DND-41 (cell line): ENCODE results near the gene GPR151.
"Not testable (repeated sequence)": the region's sequence is repeated elsewhere in the genome, so short reads cannot be mapped to it uniquely, and the experiment has no call there.

ENCODE experiments used
- ATAC-seq: fragments of 200-7000 bp; cut with Tn5 transposase; 3 replicates; pipeline ENCODE4 v1.9.1; 2021; ENCODE audit warnings: low read depth; ENCODE audit not compliant: insufficient read depth
- DNase-seq: peaks from one replicate; pipeline ENCODE4 v3.0.0-alpha.2; 2020
- H2AFZ ChIP-seq: 2 replicates; pipeline ENCODE4 v1.6.0; 2012; ENCODE audit warnings: low read depth, low read length
- H3K27ac ChIP-seq: 2 replicates; pipeline ENCODE4 v1.5.1; 2012; ENCODE audit warnings: low read length, inconsistent platforms
- H3K27me3 ChIP-seq: fragments of 200-600 bp; sonication (generic); 2 replicates; pipeline ENCODE4 v1.6.0; 2012; ENCODE audit warnings: low read length, mild to moderate bottlenecking, inconsistent platforms; ENCODE audit not compliant: insufficient read depth, poor library complexity
- H3K36me3 ChIP-seq: 2 replicates; pipeline ENCODE4 v1.5.1; 2012; ENCODE audit warnings: low read length, inconsistent platforms; ENCODE audit not compliant: insufficient read depth
- H3K4me1 ChIP-seq: 2 replicates; pipeline ENCODE4 v1.5.1; 2012; ENCODE audit warnings: mild to moderate bottlenecking, low read length; ENCODE audit not compliant: insufficient read depth
- H3K4me2 ChIP-seq: 2 replicates; pipeline ENCODE4 v1.6.0; 2012; ENCODE audit warnings: mild to moderate bottlenecking, moderate library complexity, low read length, inconsistent platforms; ENCODE audit not compliant: insufficient read depth
- H3K4me3 ChIP-seq, 2 experiments: fragments of 200-600 bp in 1 of 2; shearing (Covaris generic) in 1 of 2; 2 replicates each; pipeline ENCODE4 v1.5.1; 2012 to 2016; ENCODE audit warnings: inconsistent platforms in 2 of 2, low read length in 2 of 2, mild to moderate bottlenecking in 2 of 2, low read depth in 1 of 2, moderate library complexity in 1 of 2
- H3K79me2 ChIP-seq: 2 replicates; pipeline ENCODE4 v1.6.0; 2012; ENCODE audit warnings: low read length, inconsistent platforms; ENCODE audit not compliant: insufficient read depth
- H3K9ac ChIP-seq: 2 replicates; pipeline ENCODE4 v1.6.0; 2012; ENCODE audit warnings: low read depth, mild to moderate bottlenecking, inconsistent platforms, low read length, moderate library complexity
- H3K9me3 ChIP-seq: 2 replicates; pipeline ENCODE4 v1.5.1; 2012; ENCODE audit warnings: low read length, moderate library complexity, mild to moderate bottlenecking, inconsistent platforms; ENCODE audit not compliant: insufficient read depth, severe bottlenecking
- H4K20me1 ChIP-seq: 2 replicates; pipeline ENCODE4 v1.6.0; 2012; ENCODE audit warnings: low read length; ENCODE audit not compliant: insufficient read depth
- EZH2 ChIP-seq: IDR thresholded peaks from 3 replicates; pipeline ENCODE4 v1.6.1; 2012; ENCODE audit warnings: borderline replicate concordance, low read depth, mild to moderate bottlenecking, moderate library complexity, low read length, inconsistent platforms; ENCODE audit not compliant: severe bottlenecking
- TF ChIP-seq, protein P1 (sequence below): IDR thresholded peaks from 2 replicates; pipeline ENCODE4 v1.5.1; 2012; ENCODE audit warnings: borderline replicate concordance, low read length, moderate library complexity, mild to moderate bottlenecking; ENCODE audit not compliant: poor library complexity, severe bottlenecking; ENCODE audit errors: extremely low read depth

GPR151 gene

DNA sequence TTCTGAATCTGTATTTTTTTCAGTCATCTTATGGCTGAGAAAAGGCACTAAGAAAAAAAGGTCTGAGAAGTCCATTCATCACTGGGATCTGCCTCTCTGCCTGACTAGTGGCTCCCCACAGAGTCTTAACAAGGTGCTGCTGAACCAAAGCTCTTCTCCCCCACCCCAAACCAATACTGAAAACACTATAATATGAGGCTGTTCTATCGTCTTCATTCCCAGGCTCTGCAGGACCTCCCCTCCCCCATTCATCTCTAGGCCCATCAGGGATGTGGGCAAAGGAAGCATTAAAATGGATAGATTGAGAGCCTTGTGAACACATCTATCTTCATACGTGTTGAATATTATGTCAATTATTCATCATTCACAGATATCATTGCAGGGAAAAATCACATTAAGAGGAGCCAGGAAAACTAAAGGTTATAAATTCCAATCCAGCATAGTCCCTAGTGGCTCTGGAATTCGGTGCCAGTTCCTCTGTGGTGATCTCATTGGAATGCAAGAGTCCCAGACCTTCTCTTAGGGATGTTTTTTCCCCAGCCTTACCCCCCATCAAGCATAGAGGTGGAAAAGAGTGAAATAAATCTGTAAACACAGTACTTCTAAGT is 44.3 kb upstream of the GPR151 start:
- H3K4me3 ChIP-seq: no peak overlapping the region
- H3K9me3 ChIP-seq: no peaks in the 10 kb centered on the region
- H3K36me3 ChIP-seq: no peaks in the 10 kb centered on the region
- peaks cover 5% of the 10 kb centered on the region for H3K27me3 ChIP-seq
- H3K79me2 ChIP-seq: no peaks in the 10 kb centered on the region
- H3K4me2 ChIP-seq: no peak overlapping the region
- DNase-seq (no peak), ATAC-seq (no peak)
- no peaks in the 10 kb centered on the region for H4K20me1 ChIP-seq
- no peak overlapping the region for H3K27ac ChIP-seq
- no peaks in the 10 kb centered on the region for H3K4me1 ChIP-seq
- H2AFZ ChIP-seq: no peak overlapping the region
- H3K9ac ChIP-seq: no peak overlapping the region
- TF ChIP-seq EZH2: no peak
- TF ChIP-seq, protein P1, sequence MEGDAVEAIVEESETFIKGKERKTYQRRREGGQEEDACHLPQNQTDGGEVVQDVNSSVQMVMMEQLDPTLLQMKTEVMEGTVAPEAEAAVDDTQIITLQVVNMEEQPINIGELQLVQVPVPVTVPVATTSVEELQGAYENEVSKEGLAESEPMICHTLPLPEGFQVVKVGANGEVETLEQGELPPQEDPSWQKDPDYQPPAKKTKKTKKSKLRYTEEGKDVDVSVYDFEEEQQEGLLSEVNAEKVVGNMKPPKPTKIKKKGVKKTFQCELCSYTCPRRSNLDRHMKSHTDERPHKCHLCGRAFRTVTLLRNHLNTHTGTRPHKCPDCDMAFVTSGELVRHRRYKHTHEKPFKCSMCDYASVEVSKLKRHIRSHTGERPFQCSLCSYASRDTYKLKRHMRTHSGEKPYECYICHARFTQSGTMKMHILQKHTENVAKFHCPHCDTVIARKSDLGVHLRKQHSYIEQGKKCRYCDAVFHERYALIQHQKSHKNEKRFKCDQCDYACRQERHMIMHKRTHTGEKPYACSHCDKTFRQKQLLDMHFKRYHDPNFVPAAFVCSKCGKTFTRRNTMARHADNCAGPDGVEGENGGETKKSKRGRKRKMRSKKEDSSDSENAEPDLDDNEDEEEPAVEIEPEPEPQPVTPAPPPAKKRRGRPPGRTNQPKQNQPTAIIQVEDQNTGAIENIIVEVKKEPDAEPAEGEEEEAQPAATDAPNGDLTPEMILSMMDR: no peak

DNA sequence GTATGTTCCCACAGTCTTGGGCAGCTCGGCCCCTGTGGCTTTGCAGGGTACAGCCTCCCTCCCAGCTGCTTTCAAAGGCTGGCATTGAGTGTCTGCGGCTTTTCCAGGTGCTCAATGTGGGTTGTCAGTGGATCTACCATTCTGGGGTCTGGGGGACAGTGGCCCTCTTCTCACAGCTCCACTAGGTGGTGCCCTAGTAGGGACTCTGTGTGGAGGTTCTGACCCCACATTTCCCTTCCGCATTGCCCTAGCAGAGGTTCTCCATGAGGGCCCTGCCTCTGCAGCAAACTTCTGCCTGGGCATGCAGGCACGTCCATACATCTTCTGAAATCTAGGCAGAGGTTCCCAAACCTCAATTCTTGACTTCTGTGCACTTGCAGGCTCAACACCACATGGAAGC is 40.9 kb upstream of the GPR151 start:
- H3K27me3 ChIP-seq, H4K20me1 ChIP-seq, H2AFZ ChIP-seq, DNase-seq, H3K4me3 ChIP-seq, H3K36me3 ChIP-seq, H3K79me2 ChIP-seq, H3K9ac ChIP-seq, H3K9me3 ChIP-seq, H3K4me1 ChIP-seq, ATAC-seq, H3K27ac ChIP-seq, H3K4me2 ChIP-seq: not testable (repeated sequence)
- TF ChIP-seq, protein P1: peak; percentile 22

DNA sequence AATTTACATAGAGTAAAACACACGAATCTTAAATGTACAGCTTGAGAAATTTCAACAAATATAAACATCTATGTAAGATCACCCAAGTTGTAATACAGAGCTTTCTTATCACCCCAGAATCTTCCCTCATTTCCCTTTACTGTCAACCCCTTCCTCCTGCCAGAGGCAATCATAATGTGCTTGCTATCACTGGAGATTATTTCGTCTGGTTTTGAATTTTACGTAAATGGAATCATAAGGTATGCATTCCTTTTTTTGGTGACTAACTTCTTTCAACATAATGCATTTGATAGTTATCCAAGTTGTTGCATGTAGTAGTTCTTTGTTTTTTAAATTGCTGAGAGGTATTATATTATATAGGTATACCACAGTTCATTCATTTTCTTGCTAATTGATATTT is 37.5 kb upstream of the GPR151 start:
- Histone ChIP-seq H3K27ac (no peak overlapping the region), H3K4me1 (no peaks in the 10 kb centered on the region), H3K36me3 (no peaks in the 10 kb centered on the region), H3K4me2 (no peak overlapping the region), H4K20me1 (no peaks in the 10 kb centered on the region), H3K9me3 (no peaks in the 10 kb centered on the region), H3K4me3 (no peak overlapping the region), H3K9ac (no peak overlapping the region), H3K27me3 (no peaks in the 10 kb centered on the region), H2AFZ (no peak overlapping the region), H3K79me2 (no peaks in the 10 kb centered on the region)
- DNase-seq (no peak), ATAC-seq (no peak)
- no peak for TF ChIP-seq EZH2
- TF ChIP-seq, protein P1: no peak

DNA sequence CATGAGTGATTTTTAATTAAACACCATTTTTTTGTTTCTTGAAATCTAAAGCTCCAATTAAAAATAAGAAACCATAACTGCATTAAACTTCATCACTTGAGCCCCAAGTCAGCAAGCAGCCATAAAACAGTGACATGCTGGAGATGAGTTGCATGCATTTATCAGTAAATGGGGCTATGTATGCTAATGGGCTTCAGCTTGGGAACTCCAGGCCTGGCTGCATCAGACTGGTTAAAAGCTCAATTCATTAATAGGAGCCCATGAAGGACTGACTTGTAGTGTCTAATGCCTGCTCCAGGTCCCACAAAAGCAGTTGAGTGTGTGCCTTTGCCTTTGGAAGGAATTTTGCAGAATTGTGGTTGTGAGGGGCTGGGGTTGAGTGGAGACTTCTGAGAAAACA is 33.6 kb upstream of the GPR151 start:
- no peak overlapping the region for H3K4me3 ChIP-seq
- H2AFZ ChIP-seq: no peak overlapping the region
- H3K27ac ChIP-seq: no peak overlapping the region
- no peaks in the 10 kb centered on the region for H3K79me2 ChIP-seq
- H3K9ac ChIP-seq: no peak overlapping the region
- H3K27me3 ChIP-seq: no peaks in the 10 kb centered on the region
- H3K4me1 ChIP-seq: no peaks in the 10 kb centered on the region
- DNase-seq: no peak
- TF ChIP-seq, protein P1: no peak
- TF ChIP-seq EZH2: no peak
- no peak overlapping the region for H3K4me2 ChIP-seq
- H4K20me1 ChIP-seq: no peaks in the 10 kb centered on the region
- H3K36me3 ChIP-seq: no peaks in the 10 kb centered on the region
- H3K9me3 ChIP-seq: no peaks in the 10 kb centered on the region
- ATAC-seq: no peak
